Measurements from ENCODE around the gene ZBTB25.

ZBTB25 gene

DNA sequence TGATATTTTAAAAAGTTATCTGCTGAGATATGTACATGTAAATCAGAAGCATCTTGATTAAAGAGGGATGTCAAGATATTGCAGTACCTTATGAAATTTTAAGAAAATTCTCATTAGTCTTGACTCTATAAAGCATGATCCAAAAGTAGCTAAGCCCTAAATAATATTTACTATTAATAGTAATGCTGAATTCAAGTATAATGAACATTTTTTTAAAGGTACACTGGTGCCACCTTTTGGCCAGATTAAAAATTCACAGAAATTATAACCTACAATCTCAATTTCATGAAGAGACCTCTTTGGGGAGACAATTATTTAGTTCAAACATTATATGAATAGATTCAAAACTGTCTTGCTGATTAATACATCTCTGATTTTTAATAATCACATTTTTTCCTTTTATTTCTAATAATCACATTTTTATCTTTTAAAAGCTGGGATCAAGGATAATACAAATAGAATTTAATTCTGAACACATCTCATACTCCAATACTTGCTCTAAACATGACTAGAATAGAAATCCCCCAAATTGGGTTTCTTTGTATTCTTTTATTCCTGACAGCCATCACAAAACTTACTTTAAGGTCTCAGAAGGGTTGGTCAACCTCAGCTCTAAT, 24.9 kb downstream of the ZBTB25 start:
- Mint-ChIP-seq H3K9me3 (no peaks in the 10 kb centered on the region), H3K4me3 (no peak overlapping the region), H3K27me3 (no peaks in the 10 kb centered on the region), H3K36me3 (peaks cover 13% of the 10 kb centered on the region), H3K27ac (no peak overlapping the region), H3K4me1 (no peaks in the 10 kb centered on the region)
- CTCF ChIA-PET: interaction anchor here (0.7 to 4.8 kb wide), 14 partner anchors 9 to 136 kb away, joined by 3 to 36 read pairs (median 5); no protein-coding TSS in a partner anchor
- DNase-seq: no peak

- DNase-seq: no peak
- CTCF ChIA-PET: interaction anchor here (1.1 to 4.8 kb wide), 4 partner anchors 9 to 160 kb away, joined by 3 to 36 read pairs (median 4); no protein-coding TSS in a partner anchor
- peaks cover 5% of the 10 kb centered on the region for H3K36me3 Mint-ChIP-seq
- no peak overlapping the region for H3K27ac Mint-ChIP-seq
- H3K27me3 Mint-ChIP-seq: no peaks in the 10 kb centered on the region
- H3K4me1 Mint-ChIP-seq: no peaks in the 10 kb centered on the region
- no peak overlapping the region for H3K4me3 Mint-ChIP-seq
- no peaks in the 10 kb centered on the region for H3K9me3 Mint-ChIP-seq
These were observed 27.2 kb downstream of the ZBTB25 start for GRCh38 chr14:64476438-64476837.

DNA sequence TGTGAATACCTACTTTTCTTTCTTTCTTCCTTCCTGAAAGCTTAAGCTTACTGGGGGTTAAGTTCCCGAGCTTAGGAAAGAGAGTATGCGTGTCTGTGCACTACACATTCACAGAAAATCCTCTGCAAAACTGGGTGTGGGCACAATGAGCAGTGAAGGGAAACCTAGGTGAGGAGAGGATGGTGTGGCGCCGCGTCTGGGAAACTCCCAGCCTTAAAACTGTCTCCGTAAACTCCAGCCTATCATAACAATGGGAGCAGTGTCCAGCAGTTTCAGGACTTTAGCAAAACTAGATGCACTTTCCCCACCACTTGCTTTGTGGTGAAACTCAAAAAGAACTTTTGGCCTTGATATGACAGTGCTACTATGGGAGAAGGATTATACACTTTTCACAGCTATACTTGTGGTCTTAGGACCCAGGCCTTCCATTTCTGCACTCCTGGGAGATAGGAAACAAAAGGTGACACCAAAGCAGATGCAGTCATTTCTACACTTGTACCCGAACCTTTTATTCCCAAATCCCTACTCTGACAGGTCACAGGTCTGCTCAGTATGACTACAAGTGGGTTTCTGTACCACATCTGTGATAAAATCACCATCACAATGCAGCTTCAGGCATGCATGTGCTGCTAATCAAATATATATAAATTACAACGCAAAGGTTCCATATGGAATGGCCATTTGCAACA, 27.9 kb downstream of the ZBTB25 start:
- Mint-ChIP-seq H3K9me3 (no peaks in the 10 kb centered on the region), H3K4me1 (no peaks in the 10 kb centered on the region), H3K27me3 (no peaks in the 10 kb centered on the region), H3K27ac (no peak overlapping the region), H3K36me3 (peaks cover 4% of the 10 kb centered on the region), H3K4me3 (no peak overlapping the region)
- no peak for DNase-seq
- CTCF ChIA-PET: interaction anchor here (0.8 to 1.2 kb wide), 3 partner anchors 9 to 131 kb away, joined by 3 to 4 read pairs (median 3); no protein-coding TSS in a partner anchor

GRCh38 chr14:64474698-64475097, 28.9 kb downstream of the ZBTB25 start:
- H3K27me3 Mint-ChIP-seq: no peaks in the 10 kb centered on the region
- peaks cover 4% of the 10 kb centered on the region for H3K36me3 Mint-ChIP-seq
- H3K4me3 Mint-ChIP-seq: no peak overlapping the region
- H3K9me3 Mint-ChIP-seq: no peaks in the 10 kb centered on the region
- CTCF ChIA-PET: interaction anchor here (1.0 kb wide), 1 partner anchor 45 kb away, joined by 5 read pairs; no protein-coding TSS in a partner anchor
- no peaks in the 10 kb centered on the region for H3K4me1 Mint-ChIP-seq
- no peak overlapping the region for H3K27ac Mint-ChIP-seq
- DNase-seq: no peak

DNA sequence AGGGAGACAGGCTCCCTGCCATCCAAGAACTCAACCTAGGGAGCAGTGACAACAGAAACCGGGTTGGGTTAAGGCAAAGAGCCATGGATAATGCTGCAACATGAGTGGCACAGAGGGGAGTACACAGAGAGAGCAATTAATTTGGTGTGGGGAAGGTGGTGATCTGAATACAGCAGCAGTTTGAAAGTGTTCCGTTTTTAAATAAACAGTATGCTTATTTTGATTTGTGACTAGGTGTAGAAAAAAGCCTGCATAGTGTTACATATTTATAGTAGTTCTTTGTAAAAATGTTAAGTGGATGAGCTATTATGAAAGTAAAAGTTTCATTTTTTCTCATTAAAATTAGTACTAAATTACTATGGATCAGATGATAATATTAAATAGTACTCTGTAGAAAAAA, 29.6 kb downstream of the ZBTB25 start:
- Mint-ChIP-seq H3K27ac (no peak overlapping the region), H3K4me1 (no peaks in the 10 kb centered on the region), H3K9me3 (no peaks in the 10 kb centered on the region), H3K27me3 (no peaks in the 10 kb centered on the region), H3K4me3 (no peak overlapping the region), H3K36me3 (peaks cover 2% of the 10 kb centered on the region)
- no peak for DNase-seq
- CTCF ChIA-PET: interaction anchor here (1.0 kb wide), 1 partner anchor 44 kb away, joined by 5 read pairs; no protein-coding TSS in a partner anchor

- Mint-ChIP-seq H3K27me3 (no peaks in the 10 kb centered on the region), H3K4me1 (peaks cover 21% of the 10 kb centered on the region), H3K9me3 (no peaks in the 10 kb centered on the region), H3K27ac (no peak overlapping the region), H3K4me3 (no peak overlapping the region), H3K36me3 (peaks cover 10% of the 10 kb centered on the region)
- CTCF ChIA-PET: interaction anchor here (1.2 to 2.0 kb wide), 2 partner anchors 9 to 12 kb away, joined by 3 to 8 read pairs; no protein-coding TSS in a partner anchor
- no peak for DNase-seq
These were observed 35.2 kb downstream of the ZBTB25 start for GRCh38 chr14:64468451-64468850.

DNA sequence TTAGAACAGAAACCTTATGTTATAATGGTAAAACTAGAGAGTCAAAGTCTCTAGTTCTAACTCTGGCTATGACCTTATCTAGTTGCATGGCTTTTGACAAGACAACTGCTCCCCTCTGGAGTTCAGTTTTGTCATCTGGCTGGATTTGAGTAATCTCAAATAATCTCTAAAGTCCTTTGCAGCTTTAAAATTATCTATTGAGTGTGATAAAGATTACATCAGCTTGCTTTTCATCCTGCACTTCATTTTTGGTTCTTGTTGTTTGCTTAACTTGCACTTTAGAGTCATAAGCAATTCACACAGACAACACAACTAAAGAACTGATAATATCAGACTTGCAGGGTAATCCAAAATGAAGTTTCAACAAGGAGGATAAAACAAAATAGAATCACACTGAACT, 36.1 kb downstream of the ZBTB25 start:
- no peaks in the 10 kb centered on the region for H3K27me3 Mint-ChIP-seq
- CTCF ChIA-PET: interaction anchor here (1.0 to 2.4 kb wide), 4 partner anchors 8 to 43 kb away, joined by 3 to 6 read pairs (median 5); partner anchors contain the start of gene ZBTB25
- no peak for DNase-seq
- no peak overlapping the region for H3K27ac Mint-ChIP-seq
- H3K36me3 Mint-ChIP-seq: peaks cover 10% of the 10 kb centered on the region
- H3K4me1 Mint-ChIP-seq: peaks cover 21% of the 10 kb centered on the region
- no peaks in the 10 kb centered on the region for H3K9me3 Mint-ChIP-seq
- no peak overlapping the region for H3K4me3 Mint-ChIP-seq

- Mint-ChIP-seq H3K4me3 (no peak overlapping the region), H3K27ac (no peak overlapping the region), H3K4me1 (peaks cover 21% of the 10 kb centered on the region), H3K9me3 (no peaks in the 10 kb centered on the region), H3K27me3 (no peaks in the 10 kb centered on the region), H3K36me3 (peaks cover 10% of the 10 kb centered on the region)
- CTCF ChIA-PET: interaction anchor here (0.9 to 2.4 kb wide), 7 partner anchors 9 to 44 kb away, joined by 3 to 6 read pairs (median 4); partner anchors contain the start of gene ZBTB25
- DNase-seq: no peak
These were observed 36.5 kb downstream of the ZBTB25 start for GRCh38 chr14:64467101-64467500.

- no peak for DNase-seq
- no peaks in the 10 kb centered on the region for H3K9me3 Mint-ChIP-seq
- peak overlapping the region; percentile 61 for H3K4me3 Mint-ChIP-seq
- no peak overlapping the region for H3K27ac Mint-ChIP-seq
- CTCF ChIA-PET: interaction anchor here (0.9 to 2.4 kb wide), 8 partner anchors 10 to 124 kb away, joined by 3 to 8 read pairs (median 4); partner anchors contain the start of gene ZBTB25
- H3K36me3 Mint-ChIP-seq: peaks cover 15% of the 10 kb centered on the region
- peaks cover 21% of the 10 kb centered on the region for H3K4me1 Mint-ChIP-seq
- no peaks in the 10 kb centered on the region for H3K27me3 Mint-ChIP-seq
These were observed 37.6 kb downstream of the ZBTB25 start for GRCh38 chr14:64465831-64466554.

- peak within 1 kb of the TSS; percentile 87 for H3K4me3 Mint-ChIP-seq
- no peaks in the 10 kb centered on the region for H3K27me3 Mint-ChIP-seq
- DNase-seq: peak; percentile 76
- no peaks in the 10 kb centered on the region for H3K9me3 Mint-ChIP-seq
- H3K27ac Mint-ChIP-seq: peak within 1 kb of the TSS; percentile 77
- CTCF ChIA-PET: interaction anchor here (0.9 to 2.4 kb wide), 6 partner anchors 13 to 123 kb away, joined by 3 to 10 read pairs (median 5); partner anchors contain the start of gene ZBTB25
- peaks cover 21% of the 10 kb centered on the region for H3K4me1 Mint-ChIP-seq
- H3K36me3 Mint-ChIP-seq: peaks cover 16% of the 10 kb centered on the region
These were observed 38.3 kb downstream of the ZBTB25 start, which contains the start of gene AKAP5 for GRCh38 chr14:64465191-64465822. TSS of gene AKAP5 (plus strand) at chr14:64465499. CDS start at chr14:64468395, 2,896 bp downstream.

GRCh38 chr14:64464651-64465050, 39.0 kb downstream of the ZBTB25 start:
- Mint-ChIP-seq H3K27me3 (no peaks in the 10 kb centered on the region), H3K9me3 (no peaks in the 10 kb centered on the region), H3K4me3 (peak overlapping the region; percentile 87), H3K36me3 (peaks cover 21% of the 10 kb centered on the region), H3K4me1 (peaks cover 21% of the 10 kb centered on the region), H3K27ac (peak overlapping the region; percentile 77)
- CTCF ChIA-PET: interaction anchor here (0.9 to 2.3 kb wide), 2 partner anchors 35 to 46 kb away, joined by 3 to 10 read pairs; no protein-coding TSS in a partner anchor
- no peak for DNase-seq

GRCh38 chr14:64463873-64464272, 39.8 kb downstream of the ZBTB25 start:
- Mint-ChIP-seq H3K36me3 (peaks cover 27% of the 10 kb centered on the region), H3K27me3 (no peaks in the 10 kb centered on the region), H3K27ac (no peak overlapping the region), H3K9me3 (no peaks in the 10 kb centered on the region), H3K4me1 (peaks cover 21% of the 10 kb centered on the region), H3K4me3 (no peak overlapping the region)
- DNase-seq: no peak
- CTCF ChIA-PET: interaction anchor here (0.9 to 2.3 kb wide), 3 partner anchors 34 to 47 kb away, joined by 3 to 10 read pairs (median 4); no protein-coding TSS in a partner anchor

DNA sequence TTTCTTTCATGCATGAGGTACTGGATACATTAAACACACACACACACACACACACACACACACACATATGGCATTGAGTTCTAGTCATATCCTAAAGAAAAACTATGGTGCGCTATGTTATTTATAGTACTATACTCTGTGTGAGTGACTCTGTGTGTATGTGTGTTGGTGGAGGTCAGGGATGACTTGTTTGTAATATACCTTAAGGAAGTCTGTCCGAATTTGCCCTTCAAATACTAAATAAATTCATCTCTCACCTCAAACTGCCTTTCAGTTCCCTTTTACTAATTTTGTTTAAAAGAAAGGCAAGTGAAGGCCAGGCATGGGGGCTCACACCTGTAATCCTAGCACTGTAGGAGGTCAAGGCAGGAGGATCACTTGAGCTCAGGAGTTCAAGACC, 40.4 kb downstream of the ZBTB25 start:
- peaks cover 18% of the 10 kb centered on the region for H3K4me1 Mint-ChIP-seq
- no peaks in the 10 kb centered on the region for H3K27me3 Mint-ChIP-seq
- no peak overlapping the region for H3K4me3 Mint-ChIP-seq
- H3K27ac Mint-ChIP-seq: no peak overlapping the region
- peaks cover 25% of the 10 kb centered on the region for H3K36me3 Mint-ChIP-seq
- no peak for DNase-seq
- CTCF ChIA-PET: interaction anchor here (0.6 to 2.3 kb wide), 3 partner anchors 33 to 120 kb away, joined by 3 to 10 read pairs (median 4); no protein-coding TSS in a partner anchor
- no peaks in the 10 kb centered on the region for H3K9me3 Mint-ChIP-seq
